ENCODE measurements around the gene FOXD4L3. TPM values are rescaled to one million over a fixed set of nuclear protein-coding genes. Genes with fewer than 3 reads are reported as not detected.
"Not testable (repeated sequence)": the region's sequence is repeated elsewhere in the genome, so short reads cannot be mapped to it uniquely, and the experiment has no call there.

Gene FOXD4L3
- total and polyA plus RNA-seq, 7 experiments from 2014 or later = 0.30 to 0.54 TPM; not detected in 5

GRCh38 chr9:68330531-68331173 is 28.0 kb downstream of the FOXD4L3 start:
- H3K4me1 ChIP-seq (ENCODE audit: control insufficient read depth in 2 of 2, insufficient read depth in 2 of 2, low read length in 2 of 2); H3K9me3 Mint-ChIP-seq; ATAC-seq; H3K36me3 Mint-ChIP-seq; intact Hi-C loops (cut with micrococcal nuclease); DNase-seq; H3K9me3 ChIP-seq (ENCODE audit: control insufficient read depth in 2 of 3, low read length in 3 of 3); H3K4me1 Mint-ChIP-seq; H3K4me3 Mint-ChIP-seq; H3K27me3 ChIP-seq (ENCODE audit: control insufficient read depth in 2 of 2, insufficient read depth in 2 of 2, low read length in 2 of 2); H3K27me3 Mint-ChIP-seq; H3K4me3 ChIP-seq (ENCODE audit: low read length); H3K36me3 ChIP-seq (ENCODE audit: control insufficient read depth in 2 of 3, insufficient read depth in 3 of 3, low read length in 3 of 3); CTCF ChIA-PET; H3K27ac Mint-ChIP-seq; H3K27ac ChIP-seq (ENCODE audit: low read depth, low read length); POLR2A ChIA-PET: not testable (repeated sequence)

- H3K27ac Mint-ChIP-seq; POLR2A ChIA-PET; H3K9me3 Mint-ChIP-seq; H3K4me3 ChIP-seq (ENCODE audit: low read length); intact Hi-C loops (cut with micrococcal nuclease); H3K4me1 ChIP-seq (ENCODE audit: control insufficient read depth in 2 of 2, insufficient read depth in 2 of 2, low read length in 2 of 2); H3K36me3 Mint-ChIP-seq; H3K4me1 Mint-ChIP-seq; H3K4me3 Mint-ChIP-seq; H3K27me3 Mint-ChIP-seq; H3K27ac ChIP-seq (ENCODE audit: low read depth, low read length); H3K36me3 ChIP-seq (ENCODE audit: control insufficient read depth in 2 of 3, insufficient read depth in 3 of 3, low read length in 3 of 3); CTCF ChIA-PET; DNase-seq; H3K27me3 ChIP-seq (ENCODE audit: control insufficient read depth in 2 of 2, insufficient read depth in 2 of 2, low read length in 2 of 2); ATAC-seq; H3K9me3 ChIP-seq (ENCODE audit: control insufficient read depth in 2 of 3, low read length in 3 of 3): not testable (repeated sequence)
Observed at GRCh38 chr9:68332122-68332521, 29.5 kb downstream of the FOXD4L3 start.

- H3K4me1 Mint-ChIP-seq; H3K27me3 ChIP-seq (ENCODE audit: control insufficient read depth in 2 of 2, insufficient read depth in 2 of 2, low read length in 2 of 2); H3K4me3 ChIP-seq (ENCODE audit: low read length); H3K9me3 ChIP-seq (ENCODE audit: control insufficient read depth in 2 of 3, low read length in 3 of 3); CTCF ChIA-PET; H3K27ac ChIP-seq (ENCODE audit: low read depth, low read length); POLR2A ChIA-PET; ATAC-seq; intact Hi-C loops (cut with micrococcal nuclease); H3K36me3 Mint-ChIP-seq; H3K4me1 ChIP-seq (ENCODE audit: control insufficient read depth in 2 of 2, insufficient read depth in 2 of 2, low read length in 2 of 2); H3K4me3 Mint-ChIP-seq; H3K27ac Mint-ChIP-seq; H3K9me3 Mint-ChIP-seq; H3K36me3 ChIP-seq (ENCODE audit: control insufficient read depth in 2 of 3, insufficient read depth in 3 of 3, low read length in 3 of 3); H3K27me3 Mint-ChIP-seq; DNase-seq: not testable (repeated sequence)
Observed at GRCh38 chr9:68335935-68336334, 33.3 kb downstream of the FOXD4L3 start.

- H3K36me3 ChIP-seq (ENCODE audit: control insufficient read depth in 2 of 3, insufficient read depth in 3 of 3, low read length in 3 of 3); H3K4me1 Mint-ChIP-seq; H3K36me3 Mint-ChIP-seq; H3K27ac Mint-ChIP-seq; DNase-seq; CTCF ChIA-PET; H3K27me3 ChIP-seq (ENCODE audit: control insufficient read depth in 2 of 2, insufficient read depth in 2 of 2, low read length in 2 of 2); H3K9me3 ChIP-seq (ENCODE audit: control insufficient read depth in 2 of 3, low read length in 3 of 3); H3K4me1 ChIP-seq (ENCODE audit: control insufficient read depth in 2 of 2, insufficient read depth in 2 of 2, low read length in 2 of 2); H3K27ac ChIP-seq (ENCODE audit: low read depth, low read length); H3K9me3 Mint-ChIP-seq; H3K27me3 Mint-ChIP-seq; H3K4me3 Mint-ChIP-seq; POLR2A ChIA-PET; ATAC-seq; H3K4me3 ChIP-seq (ENCODE audit: low read length); intact Hi-C loops (cut with micrococcal nuclease): not testable (repeated sequence)
Observed at GRCh38 chr9:68336639-68337339, 34.1 kb downstream of the FOXD4L3 start.

- ATAC-seq; H3K4me3 ChIP-seq (ENCODE audit: low read length); H3K4me3 Mint-ChIP-seq; POLR2A ChIA-PET; H3K4me1 Mint-ChIP-seq; CTCF ChIA-PET; H3K9me3 ChIP-seq (ENCODE audit: control insufficient read depth in 2 of 3, low read length in 3 of 3); intact Hi-C loops (cut with micrococcal nuclease); H3K27ac ChIP-seq (ENCODE audit: low read depth, low read length); H3K4me1 ChIP-seq (ENCODE audit: control insufficient read depth in 2 of 2, insufficient read depth in 2 of 2, low read length in 2 of 2); H3K36me3 ChIP-seq (ENCODE audit: control insufficient read depth in 2 of 3, insufficient read depth in 3 of 3, low read length in 3 of 3); H3K9me3 Mint-ChIP-seq; H3K27me3 ChIP-seq (ENCODE audit: control insufficient read depth in 2 of 2, insufficient read depth in 2 of 2, low read length in 2 of 2); H3K27ac Mint-ChIP-seq; H3K36me3 Mint-ChIP-seq; H3K27me3 Mint-ChIP-seq; DNase-seq: not testable (repeated sequence)
Observed at GRCh38 chr9:68338000-68338399, 35.3 kb downstream of the FOXD4L3 start.

GRCh38 chr9:68342265-68343025 is 39.8 kb downstream of the FOXD4L3 start:
- H3K4me1 ChIP-seq (ENCODE audit: control insufficient read depth in 2 of 2, insufficient read depth in 2 of 2, low read length in 2 of 2); CTCF ChIA-PET; H3K9me3 ChIP-seq (ENCODE audit: control insufficient read depth in 2 of 3, low read length in 3 of 3); H3K27ac ChIP-seq (ENCODE audit: low read depth, low read length); H3K36me3 Mint-ChIP-seq; H3K4me3 ChIP-seq (ENCODE audit: low read length); POLR2A ChIA-PET; H3K9me3 Mint-ChIP-seq; H3K27me3 ChIP-seq (ENCODE audit: control insufficient read depth in 2 of 2, insufficient read depth in 2 of 2, low read length in 2 of 2); H3K4me1 Mint-ChIP-seq; H3K36me3 ChIP-seq (ENCODE audit: control insufficient read depth in 2 of 3, insufficient read depth in 3 of 3, low read length in 3 of 3); H3K27ac Mint-ChIP-seq: not testable (repeated sequence)
- peak in 1 of 9 donors; percentile 8 for DNase-seq
- peak; percentile 90 for ATAC-seq
- Mint-ChIP-seq H3K4me3 (peak overlapping the region in 1 of 10 donors; percentile 26), H3K27me3 (peaks cover 0 to 13% (median 8%) of the 10 kb centered on the region in 5 donors)
- intact Hi-C loops (cut with micrococcal nuclease) = loop anchor here in 1 of 2 donors (10.0 kb wide), 1 partner anchor 222 kb away; no protein-coding TSS in a partner anchor
